Measurements from ENCODE around the gene IL12RB1. TPM values are rescaled to one million over a fixed set of nuclear protein-coding genes. Genes with fewer than 3 reads are reported as not detected.
A peak's percentile ranks its signal among the peaks of the same experiment; 100 is the strongest.

The IL12RB1 gene
- total and polyA plus RNA-seq, 2 donors from 2014 or later = 0.45 to 3.2 TPM

DNA sequence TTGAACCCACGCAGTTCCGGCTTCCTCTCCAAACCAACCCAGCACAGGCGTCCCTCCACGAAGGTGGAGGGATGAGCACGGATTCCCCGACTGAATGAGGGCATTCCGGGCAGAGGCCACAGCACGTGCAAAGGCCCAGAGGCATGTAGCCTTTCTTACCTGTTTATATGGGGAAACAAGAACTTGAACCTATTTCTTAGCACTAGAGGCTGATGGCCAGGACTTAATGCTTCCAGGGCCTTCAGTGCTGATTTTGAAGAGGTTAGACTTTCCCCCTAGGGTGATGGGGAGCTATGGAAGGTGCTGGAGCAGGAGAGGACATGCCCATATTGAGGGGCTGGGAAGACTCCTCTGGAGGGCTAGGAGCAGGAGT lies 12.9 kb upstream of the IL12RB1 start:
- Histone ChIP-seq H3K4me3 (ENCODE audit: low read length in 3 of 3) (no peak overlapping the region), H3K27me3 (ENCODE audit: control insufficient read depth, insufficient read depth, low read length) (peaks cover 7% of the 10 kb centered on the region), H3K9ac (ENCODE audit: low read length in 3 of 3) (no peak overlapping the region), H3K36me3 (ENCODE audit: control insufficient read depth in 2 of 3, insufficient read depth in 3 of 3, low read length in 3 of 3) (no peaks in the 10 kb centered on the region), H3K4me1 (ENCODE audit: control insufficient read depth in 2 of 3, insufficient read depth in 2 of 3, low read depth in 1 of 3, low read length in 3 of 3) (peaks cover 0 to 15% (median 0%) of the 10 kb centered on the region in 3 donors), H3K27ac (ENCODE audit: low read depth in 2 of 2, low read length in 2 of 2) (no peak overlapping the region), H3K9me3 (ENCODE audit: control insufficient read depth in 2 of 3, insufficient read depth in 1 of 3, low read length in 3 of 3) (no peaks in the 10 kb centered on the region)
- FAIRE-seq (no peak), DNase-seq (no peak)
- intact Hi-C loops (cut with DNase I) = no loop called here
- TF ChIP-seq, protein P1, sequence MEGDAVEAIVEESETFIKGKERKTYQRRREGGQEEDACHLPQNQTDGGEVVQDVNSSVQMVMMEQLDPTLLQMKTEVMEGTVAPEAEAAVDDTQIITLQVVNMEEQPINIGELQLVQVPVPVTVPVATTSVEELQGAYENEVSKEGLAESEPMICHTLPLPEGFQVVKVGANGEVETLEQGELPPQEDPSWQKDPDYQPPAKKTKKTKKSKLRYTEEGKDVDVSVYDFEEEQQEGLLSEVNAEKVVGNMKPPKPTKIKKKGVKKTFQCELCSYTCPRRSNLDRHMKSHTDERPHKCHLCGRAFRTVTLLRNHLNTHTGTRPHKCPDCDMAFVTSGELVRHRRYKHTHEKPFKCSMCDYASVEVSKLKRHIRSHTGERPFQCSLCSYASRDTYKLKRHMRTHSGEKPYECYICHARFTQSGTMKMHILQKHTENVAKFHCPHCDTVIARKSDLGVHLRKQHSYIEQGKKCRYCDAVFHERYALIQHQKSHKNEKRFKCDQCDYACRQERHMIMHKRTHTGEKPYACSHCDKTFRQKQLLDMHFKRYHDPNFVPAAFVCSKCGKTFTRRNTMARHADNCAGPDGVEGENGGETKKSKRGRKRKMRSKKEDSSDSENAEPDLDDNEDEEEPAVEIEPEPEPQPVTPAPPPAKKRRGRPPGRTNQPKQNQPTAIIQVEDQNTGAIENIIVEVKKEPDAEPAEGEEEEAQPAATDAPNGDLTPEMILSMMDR (IDR thresholded peaks at IDR 0.05; ENCODE audit: borderline replicate concordance, extremely low read depth, insufficient read depth) = no peak

DNA sequence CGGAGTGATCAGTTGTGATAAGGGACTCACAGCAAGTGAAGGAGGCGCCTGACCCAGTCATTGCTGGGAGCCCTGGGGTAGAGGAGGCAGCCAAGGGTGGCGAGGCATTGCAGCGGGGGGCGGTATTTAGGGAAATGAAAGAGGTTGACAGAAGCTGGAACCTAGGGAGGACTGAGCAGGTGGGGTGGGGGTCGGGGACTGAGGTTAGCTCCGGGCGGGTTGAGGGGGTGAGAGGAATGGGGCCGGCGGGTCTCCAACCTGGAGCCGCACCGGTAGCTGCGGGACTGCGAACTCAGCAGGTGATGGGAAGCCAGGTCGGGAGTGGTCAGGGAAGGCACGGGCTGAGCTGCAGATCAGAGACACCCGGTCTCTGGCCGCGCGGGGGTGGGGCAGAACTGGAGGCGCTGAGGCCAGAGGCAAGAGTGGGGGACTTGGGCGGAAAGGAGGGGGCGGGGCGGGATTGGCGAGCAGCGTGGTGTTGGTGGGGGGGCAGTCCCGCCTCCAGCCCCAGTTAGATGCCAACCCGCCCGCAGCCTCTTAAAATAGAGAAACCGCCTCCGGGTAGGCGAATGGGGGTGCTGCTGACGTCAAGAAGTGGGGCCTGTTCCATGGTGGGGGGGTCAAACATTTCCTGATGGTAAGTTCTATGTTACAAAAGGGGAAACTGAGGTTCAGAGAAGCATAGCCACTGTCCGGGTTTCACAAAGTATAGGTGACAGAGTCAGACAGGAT lies 12.3 kb upstream of the IL12RB1 start:
- H3K4me1 ChIP-seq (ENCODE audit: control insufficient read depth in 2 of 3, insufficient read depth in 2 of 3, low read depth in 1 of 3, low read length in 3 of 3) = peaks cover 0 to 13% (median 0%) of the 10 kb centered on the region in 3 donors
- H3K9ac ChIP-seq (ENCODE audit: low read length in 3 of 3) = no peak overlapping the region
- peak overlapping the region in 1 of 3 donors; percentile 74 for H3K4me3 ChIP-seq (ENCODE audit: low read length in 3 of 3)
- no peaks in the 10 kb centered on the region for H3K36me3 ChIP-seq (ENCODE audit: control insufficient read depth in 2 of 3, insufficient read depth in 3 of 3, low read length in 3 of 3)
- peaks cover 7% of the 10 kb centered on the region for H3K27me3 ChIP-seq (ENCODE audit: control insufficient read depth, insufficient read depth, low read length)
- no peaks in the 10 kb centered on the region for H3K9me3 ChIP-seq (ENCODE audit: control insufficient read depth in 2 of 3, insufficient read depth in 1 of 3, low read length in 3 of 3)
- DNase-seq = peak in 4 of 5 donors; percentile 37 to 83 (median 58)
- TF ChIP-seq, protein P1 (IDR thresholded peaks at IDR 0.05; ENCODE audit: borderline replicate concordance, extremely low read depth, insufficient read depth) = no peak
- H3K27ac ChIP-seq (ENCODE audit: low read depth in 2 of 2, low read length in 2 of 2) = no peak overlapping the region
- intact Hi-C loops (cut with DNase I) = no loop called here
- FAIRE-seq = no peak

DNA sequence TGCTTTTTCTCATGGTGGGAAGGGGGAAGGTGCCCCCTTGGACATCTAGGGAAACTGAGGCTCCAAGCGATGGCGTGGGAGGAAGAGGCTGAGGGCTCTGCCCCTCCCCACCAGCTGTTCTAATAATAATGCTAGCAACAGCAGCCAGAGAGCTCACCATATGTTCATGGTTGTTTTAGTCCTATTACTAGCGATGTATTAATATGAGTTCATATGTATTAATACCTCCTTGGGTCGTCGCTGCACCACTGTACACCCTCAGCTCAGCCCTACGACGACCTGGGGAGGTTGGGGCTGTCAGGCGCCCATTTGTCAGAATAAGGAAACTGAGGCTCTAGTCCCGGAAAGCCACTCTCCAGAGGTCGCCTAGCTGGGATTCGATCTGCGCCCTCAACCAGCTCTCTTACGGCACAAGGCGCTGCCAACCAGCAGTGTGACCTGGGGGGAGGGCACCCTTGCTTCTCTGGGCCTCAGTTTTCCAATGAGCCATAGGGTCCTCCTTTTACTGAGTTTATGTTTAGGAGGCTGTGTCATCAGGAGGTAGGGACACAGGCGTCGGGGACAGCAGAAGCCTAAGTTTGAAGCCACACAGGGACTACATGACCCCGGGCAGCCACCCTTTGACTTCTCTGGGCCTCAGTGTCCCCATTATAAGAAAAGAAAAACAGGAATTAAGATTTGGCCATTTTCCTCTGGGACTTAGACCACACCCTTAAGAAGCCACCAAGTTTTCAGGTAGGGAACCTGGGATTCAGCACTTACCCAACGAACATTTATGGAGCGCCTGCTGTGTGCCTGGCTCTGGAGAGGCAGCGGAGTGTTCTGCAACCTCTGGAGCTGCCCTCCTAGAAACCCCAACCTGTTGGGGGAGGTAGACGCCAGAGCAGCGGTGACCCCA lies 11.5 kb upstream of the IL12RB1 start:
- no peaks in the 10 kb centered on the region for H3K36me3 ChIP-seq (ENCODE audit: control insufficient read depth in 2 of 3, insufficient read depth in 3 of 3, low read length in 3 of 3)
- DNase-seq (no peak), FAIRE-seq (no peak)
- peak overlapping the region in 2 of 3 donors; percentile 34 to 77 for H3K9ac ChIP-seq (ENCODE audit: low read length in 3 of 3)
- H3K27ac ChIP-seq (ENCODE audit: low read depth in 2 of 2, low read length in 2 of 2) = no peak overlapping the region
- TF ChIP-seq, protein P1 (IDR thresholded peaks at IDR 0.05; ENCODE audit: borderline replicate concordance, extremely low read depth, insufficient read depth) = no peak
- H3K9me3 ChIP-seq (ENCODE audit: control insufficient read depth in 2 of 3, insufficient read depth in 1 of 3, low read length in 3 of 3) = no peaks in the 10 kb centered on the region
- peaks cover 7% of the 10 kb centered on the region for H3K27me3 ChIP-seq (ENCODE audit: control insufficient read depth, insufficient read depth, low read length)
- H3K4me3 ChIP-seq (ENCODE audit: low read length in 3 of 3) = peak overlapping the region in 2 of 3 donors; percentile 71 to 74
- peaks cover 0 to 13% (median 0%) of the 10 kb centered on the region in 3 donors for H3K4me1 ChIP-seq (ENCODE audit: control insufficient read depth in 2 of 3, insufficient read depth in 2 of 3, low read depth in 1 of 3, low read length in 3 of 3)
- intact Hi-C loops (cut with DNase I) = no loop called here
